Thyroid gland (tissue), 4 donors: Measurements from ENCODE around the gene NCBP2. TPM values are rescaled to one million over a fixed set of nuclear protein-coding genes. Genes with fewer than 3 reads are reported as not detected.

Source experiments
- DNase-seq, 2 donors: peaks; one replicate each; pipeline ENCODE4 v3.0.0-alpha.2; 2019
- H3K27ac ChIP-seq, 3 donors: fragments of 200-600 bp; sonication (generic); 1 replicate in 2 of 3; 2 replicates in 1 of 3; pipeline ENCODE4 v1.5.1; 2016 to 2019; ENCODE audit warnings: mild to moderate bottlenecking in 1 of 3, moderate library complexity in 1 of 3
- H3K27me3 ChIP-seq: fragments of 200-600 bp; sonication (generic); one replicate; pipeline ENCODE4 v1.5.1; 2019
- H3K36me3 ChIP-seq, 2 donors: fragments of 200-600 bp; sonication (generic); one replicate each; pipeline ENCODE4 v1.5.1; 2016 to 2019
- H3K4me1 ChIP-seq, 2 donors: fragments of 200-600 bp; sonication (generic); one replicate each; pipeline ENCODE4 v1.5.1; 2017 to 2019
- H3K4me3 ChIP-seq, 3 donors: fragments of 200-600 bp; sonication (generic); replicated peaks in 1 of 3; 1 replicate in 2 of 3; 2 replicates in 1 of 3; pipeline ENCODE4 v1.5.1; 2016; ENCODE audit warnings: mild to moderate bottlenecking in 1 of 3
- H3K9me3 ChIP-seq: fragments of 200-600 bp; sonication (generic); one replicate; pipeline ENCODE4 v1.5.1; 2017
- POLR2A ChIP-seq, 2 donors: fragments of 450-650 bp; IDR thresholded peaks; one replicate each; pipeline ENCODE4 v1.6.1; 2017; ENCODE audit warnings: antibody characterized with exemption in 2 of 2, mild to moderate bottlenecking in 2 of 2, moderate library complexity in 1 of 2
- WGBS, 2 donors: methylation state at CpG; one replicate each; pipeline ENCODE4 v1.1.5; 2017; 5-methylcytosine and 5-hydroxymethylcytosine counted together
- intact Hi-C: fragments of 100-400 bp; cut with DNase I; formaldehyde crosslinking; loops from one replicate; pipeline ENCODE4 v1.15.1; 2023
- total RNA-seq, 4 donors: library from RNA; depleted of rRNA; stranded (reverse); fragments of >200 nt; gene quantifications; one replicate each; pipeline ENCODE4 v1.2.3, GENCODE V29; 2016
- TF ChIP-seq, protein P1 (sequence below), 6 experiments: fragments of 200-600 bp in 3 of 6; fragments of 450-650 bp in 3 of 6; sonication (generic) in 3 of 6; IDR thresholded peaks; one replicate each; pipeline ENCODE4 v1.5.1; 2016 to 2019; ENCODE audit warnings: antibody characterized with exemption in 6 of 6, mild to moderate bottlenecking in 2 of 6, inconsistent platforms in 1 of 6, moderate library complexity in 1 of 6

The NCBP2 gene
- total RNA-seq, 4 donors from 2014 or later, result 42.4 to 61.3 (median 53.6) TPM

DNA sequence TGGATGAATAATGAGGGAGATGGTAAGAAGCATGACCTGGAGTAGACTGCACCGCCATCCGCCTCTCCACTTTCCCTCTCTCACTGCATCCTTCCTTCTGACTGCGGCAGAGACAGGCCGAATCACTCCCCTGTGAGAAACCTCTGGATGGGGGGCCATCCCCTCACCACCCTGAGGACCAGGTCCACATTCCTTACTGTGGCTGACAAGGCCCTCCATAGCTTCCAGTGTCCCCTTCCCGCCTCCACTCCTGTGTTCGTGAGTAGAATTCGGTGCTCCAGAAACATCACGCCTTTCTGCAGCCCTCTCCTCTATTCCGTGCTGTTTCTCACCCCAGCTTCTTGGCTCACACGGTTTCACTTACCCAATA is 23.5 kb upstream of the NCBP2 start:
- WGBS, 2 donors, result 90 to 92% methylated on average over 10 of the region's 10 CpGs
- Histone ChIP-seq H3K4me1 (peaks cover 6 to 10% of the 10 kb centered on the region in 2 donors), H3K4me3 (no peak overlapping the region), H3K9me3 (no peaks in the 10 kb centered on the region), H3K27ac (no peak overlapping the region), H3K36me3 (no peaks in the 10 kb centered on the region), H3K27me3 (no peaks in the 10 kb centered on the region)
- intact Hi-C loops, result loop anchor here (10.0 kb wide), 1 partner anchor 121 kb away; no protein-coding TSS in a partner anchor
- no peak for DNase-seq
- TF ChIP-seq POLR2A (IDR thresholded peaks at IDR 0.05), result no peak
- TF ChIP-seq, protein P1, sequence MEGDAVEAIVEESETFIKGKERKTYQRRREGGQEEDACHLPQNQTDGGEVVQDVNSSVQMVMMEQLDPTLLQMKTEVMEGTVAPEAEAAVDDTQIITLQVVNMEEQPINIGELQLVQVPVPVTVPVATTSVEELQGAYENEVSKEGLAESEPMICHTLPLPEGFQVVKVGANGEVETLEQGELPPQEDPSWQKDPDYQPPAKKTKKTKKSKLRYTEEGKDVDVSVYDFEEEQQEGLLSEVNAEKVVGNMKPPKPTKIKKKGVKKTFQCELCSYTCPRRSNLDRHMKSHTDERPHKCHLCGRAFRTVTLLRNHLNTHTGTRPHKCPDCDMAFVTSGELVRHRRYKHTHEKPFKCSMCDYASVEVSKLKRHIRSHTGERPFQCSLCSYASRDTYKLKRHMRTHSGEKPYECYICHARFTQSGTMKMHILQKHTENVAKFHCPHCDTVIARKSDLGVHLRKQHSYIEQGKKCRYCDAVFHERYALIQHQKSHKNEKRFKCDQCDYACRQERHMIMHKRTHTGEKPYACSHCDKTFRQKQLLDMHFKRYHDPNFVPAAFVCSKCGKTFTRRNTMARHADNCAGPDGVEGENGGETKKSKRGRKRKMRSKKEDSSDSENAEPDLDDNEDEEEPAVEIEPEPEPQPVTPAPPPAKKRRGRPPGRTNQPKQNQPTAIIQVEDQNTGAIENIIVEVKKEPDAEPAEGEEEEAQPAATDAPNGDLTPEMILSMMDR (IDR thresholded peaks at IDR 0.05), result no peak

DNA sequence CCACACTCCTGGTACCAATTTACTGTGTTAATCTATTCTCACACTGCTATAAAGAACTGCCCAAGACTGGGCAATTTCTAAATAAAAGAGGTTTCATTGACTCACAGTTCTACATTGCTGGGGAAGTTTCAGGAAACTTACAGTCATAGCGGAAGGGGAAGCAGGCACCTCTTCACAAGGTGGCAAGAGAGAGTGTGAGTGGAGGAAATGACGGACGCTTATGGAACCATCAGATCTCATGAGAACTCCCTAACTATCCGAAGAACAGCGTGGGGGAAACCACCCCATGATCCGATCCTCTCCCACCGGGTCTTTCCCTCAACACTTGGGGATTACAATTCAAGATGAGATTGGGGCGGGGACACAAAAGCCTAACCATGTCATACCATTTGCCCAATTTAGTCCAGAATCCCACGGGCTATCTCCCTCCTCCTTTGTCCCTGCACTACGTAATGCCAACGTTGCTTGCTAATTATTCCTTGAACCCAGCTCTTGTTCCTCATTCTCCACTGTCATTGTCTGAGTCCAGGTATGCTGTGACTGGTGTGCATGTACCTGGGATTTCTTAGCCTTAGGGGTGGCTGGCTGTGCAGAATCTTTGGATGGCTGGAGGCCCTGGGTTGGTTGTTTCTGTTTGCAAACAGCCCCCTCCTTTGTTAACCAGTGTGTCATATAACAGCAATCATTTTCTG is 22.9 kb upstream of the NCBP2 start:
- no peaks in the 10 kb centered on the region for H3K36me3 ChIP-seq
- H3K9me3 ChIP-seq, result no peaks in the 10 kb centered on the region
- WGBS, 2 donors, result 85 to 89% methylated on average over 11 of the region's 11 CpGs
- H3K4me3 ChIP-seq, result no peak overlapping the region
- H3K27ac ChIP-seq, result no peak overlapping the region
- TF ChIP-seq, protein P1 (IDR thresholded peaks at IDR 0.05), result no peak
- TF ChIP-seq POLR2A (IDR thresholded peaks at IDR 0.05), result no peak
- intact Hi-C loops, result loop anchor here (10.0 kb wide), 1 partner anchor 120 kb away; no protein-coding TSS in a partner anchor
- no peak for DNase-seq
- H3K4me1 ChIP-seq, result peaks cover 6 to 9% of the 10 kb centered on the region in 2 donors
- no peaks in the 10 kb centered on the region for H3K27me3 ChIP-seq

DNA sequence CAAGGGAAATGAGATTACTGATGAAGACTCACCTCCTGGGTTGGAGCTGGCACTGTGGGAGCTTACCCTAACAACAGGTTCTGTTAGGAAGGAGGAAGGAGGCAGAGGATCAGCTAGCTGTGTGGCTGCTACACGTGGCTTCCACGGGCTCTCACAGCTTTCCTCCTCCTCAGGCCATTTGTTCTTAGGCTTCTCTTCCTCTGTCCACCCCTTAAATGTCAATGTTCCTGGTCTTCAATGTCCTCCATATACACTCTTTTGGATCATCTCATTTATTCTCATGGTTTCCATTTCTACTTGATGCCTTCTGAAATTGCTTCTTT is 21.3 kb upstream of the NCBP2 start:
- 83 to 88% methylated on average over 2 of the region's 2 CpGs for WGBS, 2 donors
- Histone ChIP-seq H3K4me3 (no peak overlapping the region), H3K36me3 (no peaks in the 10 kb centered on the region), H3K9me3 (no peaks in the 10 kb centered on the region), H3K27me3 (no peaks in the 10 kb centered on the region), H3K4me1 (peaks cover 5 to 6% of the 10 kb centered on the region in 2 donors), H3K27ac (no peak overlapping the region)
- no peak for DNase-seq
- TF ChIP-seq POLR2A (IDR thresholded peaks at IDR 0.05), result no peak
- TF ChIP-seq, protein P1 (IDR thresholded peaks at IDR 0.05), result no peak
- intact Hi-C loops, result loop anchor here (10.0 kb wide), 1 partner anchor 119 kb away; no protein-coding TSS in a partner anchor

DNA sequence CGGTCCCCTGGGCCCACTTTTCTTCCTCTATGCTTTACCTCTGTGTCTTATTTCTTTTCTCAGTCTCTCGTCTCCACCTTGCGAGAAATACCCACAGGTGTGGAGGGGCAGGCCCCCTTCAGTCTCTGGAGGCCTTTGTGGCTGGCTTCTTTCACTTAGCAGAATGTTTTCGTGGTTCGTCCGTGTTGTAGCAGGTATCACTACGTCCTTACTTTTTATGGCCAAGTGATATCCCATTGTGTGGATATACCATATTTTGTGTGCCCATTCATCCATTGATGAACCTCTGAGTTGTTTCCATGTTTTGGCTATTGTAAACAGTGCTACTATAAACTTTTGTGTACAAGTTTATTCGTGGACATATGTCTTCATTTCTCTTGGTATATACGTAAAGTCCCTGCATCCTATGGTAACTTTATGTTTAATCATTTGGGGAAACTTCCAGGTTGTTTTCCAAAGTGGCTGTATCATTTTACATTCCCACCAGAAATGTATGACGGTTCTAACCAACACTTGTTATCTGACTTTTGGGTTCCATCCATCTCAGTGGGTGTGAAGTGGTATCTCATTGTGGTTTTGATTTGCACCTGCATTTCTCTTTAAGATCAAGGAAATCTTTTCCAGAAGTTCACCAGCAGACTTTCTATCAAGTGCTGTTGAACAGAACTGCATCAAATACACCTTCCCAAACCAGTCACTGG is 20.8 kb upstream of the NCBP2 start:
- no peak for DNase-seq
- Histone ChIP-seq H3K27ac (no peak overlapping the region), H3K27me3 (no peaks in the 10 kb centered on the region), H3K9me3 (no peaks in the 10 kb centered on the region), H3K36me3 (no peaks in the 10 kb centered on the region), H3K4me3 (no peak overlapping the region), H3K4me1 (peaks cover 3% of the 10 kb centered on the region in 2 donors)
- WGBS, 2 donors, result 83 to 85% methylated on average over 10 of the region's 10 CpGs
- TF ChIP-seq, protein P1 (IDR thresholded peaks at IDR 0.05), result no peak
- TF ChIP-seq POLR2A (IDR thresholded peaks at IDR 0.05), result no peak
- intact Hi-C loops, result loop anchor here (10.0 kb wide), 1 partner anchor 118 kb away; no protein-coding TSS in a partner anchor
